Suprapubic skin (tissue), 4 donors: ENCODE measurements around the gene SLC26A8.

ENCODE experiments used
- EP300 ChIP-seq: sonication (generic); formaldehyde crosslinking; IDR thresholded peaks from one replicate; pipeline ENCODE4 v1.6.1; 2017; ENCODE audit warnings: antibody characterized with exemption
- POLR2A ChIP-seq, 2 donors: fragments of 450-650 bp; IDR thresholded peaks; one replicate each; pipeline ENCODE4 v1.6.1; 2017; ENCODE audit warnings: antibody characterized with exemption in 2 of 2, mild to moderate bottlenecking in 2 of 2, moderate library complexity in 2 of 2
- POLR2AphosphoS5 ChIP-seq, 3 donors: sonication (generic); formaldehyde crosslinking; IDR thresholded peaks; one replicate each; pipeline ENCODE4 v1.6.1; 2017; ENCODE audit warnings: antibody characterized with exemption in 3 of 3
- TF ChIP-seq, protein P1 (sequence below), 2 donors: fragments of 200-600 bp in 1 of 2; fragments of 450-650 bp in 1 of 2; sonication (generic) in 1 of 2; IDR thresholded peaks; one replicate each; pipeline ENCODE4 v1.5.1; 2016 to 2019; ENCODE audit warnings: antibody characterized with exemption in 2 of 2, mild to moderate bottlenecking in 1 of 2, moderate library complexity in 1 of 2

DNA sequence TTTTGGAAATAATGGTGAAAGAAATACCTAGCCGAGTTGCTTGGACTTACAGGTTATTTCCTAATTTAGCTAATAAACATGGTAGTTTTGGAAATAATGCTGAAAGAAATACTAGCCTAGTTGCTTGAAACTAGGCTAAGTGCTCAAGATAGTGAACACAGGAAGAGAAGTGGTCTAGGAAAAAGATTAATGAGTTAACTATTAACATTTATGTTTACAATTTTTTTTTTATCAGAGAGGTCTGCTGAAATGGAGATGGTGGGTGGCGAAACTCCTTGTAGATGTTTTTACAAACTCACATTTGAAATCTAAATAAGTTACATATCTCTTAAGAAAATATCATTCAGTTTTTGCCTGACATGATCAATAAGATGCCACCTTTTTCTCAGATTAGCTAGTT, 42.4 kb upstream of the SLC26A8 start:
- TF ChIP-seq, protein P1, sequence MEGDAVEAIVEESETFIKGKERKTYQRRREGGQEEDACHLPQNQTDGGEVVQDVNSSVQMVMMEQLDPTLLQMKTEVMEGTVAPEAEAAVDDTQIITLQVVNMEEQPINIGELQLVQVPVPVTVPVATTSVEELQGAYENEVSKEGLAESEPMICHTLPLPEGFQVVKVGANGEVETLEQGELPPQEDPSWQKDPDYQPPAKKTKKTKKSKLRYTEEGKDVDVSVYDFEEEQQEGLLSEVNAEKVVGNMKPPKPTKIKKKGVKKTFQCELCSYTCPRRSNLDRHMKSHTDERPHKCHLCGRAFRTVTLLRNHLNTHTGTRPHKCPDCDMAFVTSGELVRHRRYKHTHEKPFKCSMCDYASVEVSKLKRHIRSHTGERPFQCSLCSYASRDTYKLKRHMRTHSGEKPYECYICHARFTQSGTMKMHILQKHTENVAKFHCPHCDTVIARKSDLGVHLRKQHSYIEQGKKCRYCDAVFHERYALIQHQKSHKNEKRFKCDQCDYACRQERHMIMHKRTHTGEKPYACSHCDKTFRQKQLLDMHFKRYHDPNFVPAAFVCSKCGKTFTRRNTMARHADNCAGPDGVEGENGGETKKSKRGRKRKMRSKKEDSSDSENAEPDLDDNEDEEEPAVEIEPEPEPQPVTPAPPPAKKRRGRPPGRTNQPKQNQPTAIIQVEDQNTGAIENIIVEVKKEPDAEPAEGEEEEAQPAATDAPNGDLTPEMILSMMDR (IDR thresholded peaks at IDR 0.05): no peak
- TF ChIP-seq POLR2A (IDR thresholded peaks at IDR 0.05) (no peak), POLR2AphosphoS5 (IDR thresholded peaks at IDR 0.05) (no peak), EP300 (no peak)
